Stromal cell of bone marrow (primary cell): ENCODE data around the gene DIPK1A.

Experiments used
- DNase-seq: peaks from one replicate; pipeline ENCODE4 v3.0.0-alpha.2; 2012; ENCODE audit warnings: low read depth

DIPK1A gene

DNA sequence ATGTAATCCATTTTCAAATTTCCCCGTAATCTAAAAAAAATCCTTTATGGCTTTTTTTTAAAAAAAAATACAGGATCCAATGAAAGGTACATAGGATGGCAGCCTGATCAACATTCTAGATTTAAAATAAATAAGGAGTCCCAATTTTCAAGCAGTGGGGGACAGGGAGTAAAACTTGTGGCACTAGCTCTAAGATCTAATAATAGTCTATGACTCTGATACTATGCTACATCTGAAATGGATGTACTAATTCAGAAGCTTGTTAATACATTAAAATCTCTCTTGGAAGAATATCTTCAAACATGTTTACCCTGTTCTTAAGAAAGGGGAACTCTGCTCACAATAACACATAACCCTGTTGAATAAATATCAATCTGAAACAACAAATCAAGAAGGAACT lies 8.5 kb downstream of the DIPK1A start:
- no peak for DNase-seq

DNA sequence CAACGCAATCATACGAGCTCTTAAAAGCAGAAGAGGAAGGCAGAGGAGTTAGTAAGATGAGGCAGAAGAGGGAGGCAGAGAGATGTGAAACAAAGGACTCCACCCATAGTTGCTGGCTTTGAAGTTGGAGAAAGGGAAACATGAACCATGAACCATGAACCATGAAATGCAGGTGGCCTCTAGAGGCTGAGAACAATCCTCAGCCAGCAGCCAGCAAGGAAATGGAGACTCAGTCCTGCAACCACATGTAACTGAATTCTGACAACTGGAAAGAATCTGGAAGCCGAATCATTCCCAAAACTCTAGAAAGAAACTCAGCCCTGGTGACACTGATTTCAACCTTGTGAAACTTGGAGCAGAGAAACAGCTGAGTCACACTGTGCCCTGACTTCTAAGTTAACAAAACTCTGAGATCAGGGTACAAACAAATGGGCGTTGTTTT lies 10.1 kb downstream of the DIPK1A start:
- DNase-seq, result peak; percentile 74

DNA sequence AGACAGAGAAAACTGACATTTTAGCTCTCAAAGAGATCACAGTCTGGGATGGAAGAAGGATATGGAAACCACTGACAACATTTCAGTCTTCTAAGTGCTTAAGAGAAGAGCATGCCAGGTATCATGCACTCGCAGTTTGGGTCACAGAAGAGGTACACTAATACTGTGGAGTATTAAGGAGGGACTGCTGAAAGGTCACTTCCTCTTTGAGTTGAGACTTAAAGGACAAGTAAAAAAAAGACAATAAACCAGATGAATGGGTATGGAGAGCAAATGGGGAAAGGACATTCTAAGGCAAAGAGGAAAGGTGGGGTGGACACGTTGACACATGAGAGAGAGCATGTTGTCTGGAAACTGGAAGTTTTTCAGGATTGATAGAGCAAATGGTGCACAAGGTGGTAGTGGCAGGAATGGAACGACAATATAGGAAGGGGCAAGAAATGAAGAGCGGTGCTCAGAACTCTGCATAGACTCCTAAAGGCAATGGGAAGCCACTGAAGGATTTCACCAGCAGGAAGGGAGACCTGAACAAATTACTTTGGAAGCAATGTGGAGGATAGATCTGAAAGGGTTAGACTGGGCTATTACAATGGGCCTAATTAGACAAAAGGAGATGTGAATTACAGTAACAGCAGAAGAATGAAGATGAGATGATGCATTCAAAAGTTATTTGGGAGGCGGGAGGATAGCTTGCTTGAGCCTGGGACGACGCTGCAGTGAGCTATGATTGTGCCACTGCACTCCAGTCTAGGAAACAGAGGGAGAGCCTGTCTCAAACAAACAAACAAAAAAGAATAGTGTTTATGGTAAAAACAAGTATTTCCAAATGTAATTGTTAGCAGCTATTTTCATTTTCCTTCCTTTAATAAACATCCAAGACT lies 11.1 kb downstream of the DIPK1A start:
- no peak for DNase-seq

DNA sequence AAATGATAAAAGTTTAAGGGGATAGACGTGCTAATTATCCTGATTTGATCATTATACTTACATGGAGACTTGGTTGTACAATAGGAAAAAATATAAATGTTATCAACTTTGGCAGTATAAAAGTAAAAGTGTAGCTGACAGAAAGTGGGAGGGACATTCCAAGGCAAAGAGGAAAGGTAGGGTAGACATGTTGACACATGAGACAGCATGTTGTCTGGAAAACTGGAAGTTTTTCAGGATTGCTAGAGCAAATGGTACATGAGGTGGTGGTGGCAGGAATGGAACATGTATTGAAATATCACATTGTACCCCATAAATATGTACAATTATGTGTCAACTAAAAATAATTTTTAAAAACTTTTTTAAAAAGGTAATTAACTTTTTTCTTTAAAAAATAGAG lies 13.2 kb downstream of the DIPK1A start:
- no peak for DNase-seq

DNA sequence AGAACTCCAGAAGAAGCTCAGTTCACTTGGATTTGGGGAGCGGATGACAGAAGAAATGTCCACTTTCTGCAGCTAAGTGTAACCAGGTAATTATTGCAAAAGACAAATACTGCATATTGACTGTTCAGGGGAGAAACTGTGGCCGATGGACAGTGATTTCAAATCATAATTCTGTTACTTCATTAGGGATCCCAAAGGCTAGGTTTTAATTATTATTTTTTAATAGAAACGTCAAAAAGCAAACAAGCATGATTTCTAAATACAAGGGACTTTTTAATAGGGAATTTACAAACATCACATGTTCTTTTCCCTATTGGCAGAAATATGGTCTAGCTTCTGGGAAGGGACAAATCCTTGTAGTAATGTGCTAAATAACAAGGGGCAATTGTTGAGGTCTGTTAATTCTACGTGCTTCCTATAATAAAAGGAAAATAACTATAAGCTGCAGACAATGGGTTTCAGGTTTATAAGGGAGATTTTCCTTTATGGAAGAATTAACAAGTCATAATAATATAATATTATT lies 15.5 kb downstream of the DIPK1A start:
- DNase-seq, result no peak

DNA sequence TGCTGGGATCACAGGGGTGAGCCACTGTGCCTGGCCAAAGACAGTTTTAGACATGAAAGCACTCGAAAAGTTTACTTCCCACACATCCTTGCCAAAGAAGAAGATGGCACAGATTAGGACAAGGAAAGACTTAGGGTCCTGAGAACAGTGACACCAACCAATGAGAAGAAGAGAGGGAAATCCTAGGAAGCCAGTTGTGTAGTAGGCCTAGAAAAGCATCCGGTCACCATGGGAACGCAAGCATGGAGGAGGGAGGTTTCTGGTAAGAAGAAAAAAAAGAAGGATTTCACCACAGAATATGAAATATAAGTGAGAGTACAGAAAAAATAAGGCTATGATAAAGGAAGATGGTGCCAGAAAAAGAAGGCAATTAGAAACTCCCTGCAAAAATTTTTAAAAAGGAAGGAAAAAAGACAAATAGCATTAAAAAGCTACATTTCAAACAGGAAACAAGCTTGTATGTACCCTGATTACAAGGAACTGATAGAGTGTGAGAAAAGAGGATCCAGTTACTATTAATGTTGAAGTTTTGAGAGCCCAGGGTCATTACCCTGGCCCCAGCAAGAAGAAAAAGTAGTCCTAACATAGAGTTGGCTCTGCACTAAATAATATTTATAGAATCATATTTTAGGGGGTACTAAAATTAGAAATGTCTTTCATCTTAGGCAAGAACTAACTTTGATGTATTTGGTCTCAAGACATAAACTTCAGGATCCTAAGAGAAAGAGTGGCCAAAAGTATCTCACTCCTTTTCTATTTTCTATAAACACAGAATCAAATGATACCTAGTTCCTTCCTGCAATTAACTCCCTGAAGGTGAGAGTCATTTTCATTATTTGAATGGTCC lies 16.1 kb downstream of the DIPK1A start:
- DNase-seq, result no peak

DNA sequence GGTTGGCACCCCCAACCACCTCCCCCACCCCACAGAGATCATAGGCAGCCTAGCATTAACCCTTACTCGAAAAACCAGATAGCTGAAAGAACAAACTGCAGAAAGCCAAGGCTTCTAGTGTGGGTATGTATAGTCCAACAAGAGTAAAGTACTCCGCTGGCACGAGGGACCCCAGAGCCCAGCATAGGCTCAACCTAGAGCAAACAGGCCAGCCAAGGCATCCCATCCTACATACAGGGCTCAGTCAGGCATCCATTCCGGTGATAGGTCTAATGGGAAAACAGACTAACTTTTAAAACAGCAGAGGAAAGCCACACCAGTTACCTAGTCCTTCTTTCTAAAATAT lies 17.8 kb downstream of the DIPK1A start:
- no peak for DNase-seq

DNA sequence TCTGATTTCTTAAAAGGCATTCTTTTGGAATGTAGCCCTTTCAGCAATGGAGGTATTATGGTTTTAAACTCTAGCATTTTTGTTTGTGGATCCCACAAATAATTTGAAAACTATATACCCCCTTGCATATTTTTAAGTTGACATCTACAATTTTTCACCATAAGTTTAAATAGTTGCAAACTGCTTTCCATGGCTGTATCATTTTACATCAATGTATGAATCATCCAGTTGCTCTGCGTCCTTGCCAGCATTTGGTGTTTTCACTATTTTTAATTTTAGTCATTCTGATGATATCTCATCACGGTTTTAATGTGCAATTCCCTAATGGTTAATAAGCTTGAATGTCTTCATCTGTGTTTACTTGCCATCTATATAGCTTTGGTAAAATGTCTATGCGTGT lies 20.7 kb downstream of the DIPK1A start:
- DNase-seq, result peak; percentile 31

DNA sequence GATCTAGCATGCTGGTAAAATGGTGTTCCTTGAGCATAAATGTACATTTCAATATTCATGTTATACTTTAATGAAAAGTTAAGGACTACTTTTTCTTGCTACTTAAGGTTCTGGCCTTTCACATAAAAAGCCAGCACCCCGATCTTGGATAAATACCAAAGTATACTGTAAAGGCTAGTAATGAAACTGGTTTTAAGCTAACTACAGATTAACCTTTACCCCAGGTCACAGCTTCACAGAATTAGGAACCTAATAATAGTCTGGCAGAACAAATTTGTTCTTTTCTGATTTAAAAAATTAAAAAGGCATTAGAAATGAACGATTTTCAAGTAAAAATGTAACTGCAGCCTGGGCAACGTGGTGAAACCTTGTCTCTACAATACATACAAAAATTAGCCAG lies 23.5 kb downstream of the DIPK1A start:
- no peak for DNase-seq

DNA sequence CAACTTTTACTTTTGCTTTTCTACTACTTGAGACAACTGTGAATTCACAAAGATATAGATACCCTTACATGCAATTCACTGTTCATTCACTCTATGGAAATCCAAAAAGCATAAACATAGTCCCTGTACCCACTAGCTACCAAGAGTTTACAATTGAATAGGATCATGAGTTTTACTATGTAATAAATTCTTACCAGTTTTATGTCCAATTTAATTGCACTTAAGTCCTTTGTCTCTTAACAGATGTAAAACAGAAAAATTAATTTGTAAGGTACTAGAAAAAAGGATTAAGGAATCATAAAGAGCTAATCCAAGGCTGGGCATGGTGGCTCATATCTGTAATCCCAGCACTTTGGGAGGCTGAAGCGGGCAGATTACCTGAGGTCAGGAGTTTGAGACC lies 24.4 kb downstream of the DIPK1A start:
- DNase-seq, result no peak

DNA sequence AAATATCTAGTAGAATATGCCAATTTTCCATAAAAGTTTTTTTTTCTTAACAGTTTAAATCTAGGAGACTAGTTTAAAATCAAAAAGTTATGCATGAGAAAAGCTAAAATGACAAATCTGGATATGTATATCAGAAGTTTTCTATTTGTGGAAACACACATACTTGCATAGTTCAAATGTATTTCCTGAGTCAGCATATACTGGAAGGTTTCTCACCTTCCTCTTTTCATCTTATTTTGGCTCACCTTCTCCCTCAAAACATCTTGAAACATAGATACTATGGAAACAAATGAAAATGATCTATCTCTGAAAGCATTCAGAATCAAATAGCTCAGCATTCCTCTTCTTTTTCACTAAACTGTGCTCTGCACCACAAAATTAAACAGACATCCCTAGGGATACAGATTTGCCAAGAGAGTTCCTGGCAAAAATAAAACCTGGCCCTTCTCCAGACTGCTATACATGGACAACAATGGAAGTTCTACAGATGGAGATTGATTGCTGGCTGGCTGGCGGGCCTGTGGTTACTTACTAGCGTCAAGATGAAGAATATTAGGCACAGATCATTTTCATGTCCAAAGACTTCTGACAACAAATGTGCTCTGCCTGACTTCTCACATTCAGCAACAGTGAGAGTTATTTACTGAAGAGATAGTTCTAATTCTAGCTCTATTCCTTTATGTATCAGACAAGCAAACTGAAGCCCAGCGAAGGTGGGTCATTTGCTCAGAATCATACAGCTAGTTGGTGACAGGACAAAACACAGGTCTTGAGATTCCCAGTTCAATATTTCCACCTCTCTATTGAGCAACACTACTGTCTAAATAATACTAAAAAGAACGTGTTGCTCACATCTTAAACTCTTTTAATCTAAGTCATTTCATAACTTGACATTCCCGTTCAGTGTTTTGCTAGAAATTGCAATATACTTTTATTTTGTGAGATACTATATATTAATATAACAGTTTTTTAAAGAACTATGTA lies 26.6 kb downstream of the DIPK1A start:
- DNase-seq, result peak; percentile 90

DNA sequence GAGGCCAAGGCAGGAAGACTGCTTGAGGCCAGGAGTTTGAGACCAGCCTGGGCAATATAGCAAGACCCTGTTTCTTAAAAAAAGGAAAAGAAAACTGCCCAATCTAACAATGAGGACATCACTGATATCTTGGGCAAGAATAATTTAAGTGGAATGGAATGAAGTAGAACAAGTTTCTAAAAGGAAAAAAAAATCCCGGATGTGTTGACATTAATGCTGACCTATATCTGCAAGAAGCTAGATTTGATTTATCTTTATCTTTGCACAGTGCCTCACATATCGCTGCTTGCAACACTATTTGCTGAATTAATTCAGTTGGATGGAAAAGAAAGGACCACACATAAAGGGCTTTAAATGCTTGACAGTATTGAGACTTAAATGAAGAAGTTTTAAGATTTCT lies 27.8 kb downstream of the DIPK1A start:
- DNase-seq, result no peak

DNA sequence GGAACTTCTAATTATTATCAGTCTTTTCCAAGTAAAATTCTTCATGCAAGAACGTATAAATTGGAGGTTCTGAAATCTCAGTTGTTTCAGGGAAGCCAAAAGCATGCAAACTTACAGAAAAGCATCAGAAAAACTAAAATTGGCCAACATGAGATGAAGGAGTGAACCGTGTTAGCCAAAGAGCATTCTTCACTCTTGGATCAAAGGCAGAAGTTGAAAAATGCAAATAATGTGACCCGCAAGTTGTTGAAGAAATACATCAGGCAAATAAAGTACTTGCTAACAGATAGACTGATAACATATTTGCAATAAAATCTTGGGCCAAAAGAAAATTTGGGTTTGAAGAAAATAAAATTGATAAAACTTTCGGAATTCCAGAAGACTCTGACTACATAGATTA lies 29.6 kb downstream of the DIPK1A start:
- DNase-seq, result no peak

DNA sequence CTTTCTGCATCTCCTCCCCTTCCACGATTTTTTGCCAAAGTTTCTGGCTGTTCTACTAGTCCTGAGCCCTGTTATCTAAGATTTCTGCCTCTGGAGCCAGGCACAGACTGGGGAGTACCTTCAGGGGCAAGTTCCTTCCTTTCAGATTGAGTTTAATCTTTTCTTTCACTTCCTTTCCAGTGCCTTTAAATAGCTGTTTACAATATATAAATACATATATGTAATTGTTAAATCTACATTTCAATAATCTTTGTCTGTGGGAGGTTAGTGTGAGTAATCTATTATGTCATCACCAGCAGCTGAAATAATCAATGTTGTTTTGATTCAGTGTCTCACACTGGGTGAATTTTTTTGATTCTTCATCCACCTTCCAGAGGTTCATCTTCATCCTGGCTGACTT lies 31.8 kb downstream of the DIPK1A start:
- no peak for DNase-seq

DNA sequence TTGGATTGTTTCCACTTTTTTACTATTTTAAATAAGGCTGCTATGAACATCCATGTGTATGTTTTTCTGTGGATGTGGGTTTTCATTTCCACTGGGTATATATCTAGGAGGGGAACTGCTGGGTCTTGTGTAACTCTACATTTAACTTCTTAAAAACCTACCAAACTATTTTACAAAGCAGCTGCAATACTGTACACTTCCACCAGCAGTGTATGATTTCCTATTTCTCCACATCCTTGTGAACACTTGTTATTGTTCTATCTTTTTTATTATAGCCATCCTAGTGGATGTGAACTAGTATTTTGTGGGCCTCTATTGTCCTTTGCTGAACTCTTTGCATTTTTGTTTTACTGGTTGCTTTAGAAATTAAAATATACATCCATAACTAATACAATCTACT lies 33.4 kb downstream of the DIPK1A start:
- DNase-seq, result no peak

DNA sequence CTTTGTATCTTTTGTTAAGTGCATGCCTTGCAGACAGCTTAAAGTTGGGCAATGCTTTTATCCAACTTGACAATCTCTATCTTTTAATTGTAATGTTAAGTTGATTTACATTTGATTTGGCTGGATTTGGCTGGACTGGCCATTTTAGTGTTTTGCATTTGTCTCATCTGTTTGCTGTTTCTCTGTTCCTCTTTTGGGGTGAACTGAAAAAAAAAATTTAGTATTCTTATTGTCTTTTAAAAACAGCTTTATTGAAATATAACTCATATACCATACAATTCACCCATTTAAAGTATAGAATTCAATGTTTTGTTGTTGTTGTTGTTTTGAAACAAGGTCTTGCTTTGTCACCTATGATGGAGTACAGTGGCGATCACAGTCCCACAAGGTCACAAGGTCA lies 34.4 kb downstream of the DIPK1A start:
- no peak for DNase-seq

DNA sequence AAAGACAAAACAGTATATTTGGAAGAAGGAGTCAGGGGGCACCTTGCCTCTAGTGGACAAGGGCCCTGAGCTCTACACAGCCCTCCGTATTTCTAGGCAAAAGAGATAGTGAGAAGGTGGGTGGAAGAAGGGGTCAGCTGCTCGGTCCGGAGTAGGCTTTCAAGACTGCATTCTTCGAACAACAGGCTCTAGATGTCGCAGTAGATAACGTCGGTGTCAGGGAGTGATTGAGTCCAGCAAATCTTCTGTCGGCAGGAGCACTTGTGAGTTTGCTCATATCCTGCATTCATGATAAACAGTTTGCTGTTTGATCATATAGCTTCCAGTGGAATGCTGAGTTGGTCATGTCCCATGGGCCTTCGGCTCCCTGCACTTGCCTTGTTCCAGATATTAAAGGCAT lies 36.8 kb downstream of the DIPK1A start:
- DNase-seq, result no peak

DNA sequence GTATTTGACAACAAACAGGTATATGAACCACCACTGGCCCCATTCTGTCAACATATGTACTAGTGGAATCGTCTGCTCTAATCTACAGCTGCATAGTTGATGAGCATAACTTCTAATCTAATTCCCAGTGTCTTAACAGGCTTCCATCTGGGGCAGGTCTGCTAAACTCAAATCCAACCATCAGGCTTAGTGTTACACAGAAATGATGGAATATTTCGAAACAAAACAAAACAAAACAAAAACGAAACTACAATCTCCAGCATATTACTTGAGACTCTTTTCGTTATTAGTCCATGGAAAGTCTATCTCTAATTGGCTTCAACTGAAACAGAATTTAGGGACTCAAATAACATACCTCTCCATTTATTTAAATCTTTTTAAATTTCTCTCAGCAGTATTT lies 37.6 kb downstream of the DIPK1A start:
- DNase-seq, result no peak

DNA sequence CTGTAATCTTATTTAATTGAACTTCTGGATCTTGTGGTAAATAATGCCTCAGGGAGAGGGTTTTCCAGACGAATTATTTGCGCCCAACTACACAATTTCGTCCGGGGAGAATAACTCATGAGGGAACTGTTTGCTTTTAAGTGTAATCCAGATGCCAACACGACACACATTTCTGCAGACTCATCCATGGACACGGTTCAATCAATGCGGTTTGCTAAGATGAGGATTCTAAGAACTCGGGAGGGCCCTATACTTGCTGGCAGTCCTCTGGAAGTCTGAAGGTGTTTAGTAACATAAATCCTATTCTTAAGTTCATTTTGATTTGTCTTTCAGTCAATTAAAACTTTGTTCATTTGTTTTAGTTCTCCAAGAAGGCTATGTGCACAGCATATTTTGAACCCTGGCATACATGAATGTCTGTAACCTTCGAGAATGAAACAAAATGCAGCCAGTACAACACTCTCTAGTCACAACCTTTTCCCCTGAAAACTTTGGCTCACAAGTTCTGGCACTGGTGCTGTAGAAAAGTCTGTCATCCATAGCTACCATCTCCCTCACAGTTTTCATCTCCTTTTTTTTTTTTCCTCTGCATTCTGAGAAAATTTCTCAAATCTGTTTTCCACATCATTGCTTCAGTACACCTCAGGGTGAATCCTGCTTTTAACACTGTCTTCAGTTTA lies 38.8 kb downstream of the DIPK1A start:
- DNase-seq, result peak; percentile 64

DNA sequence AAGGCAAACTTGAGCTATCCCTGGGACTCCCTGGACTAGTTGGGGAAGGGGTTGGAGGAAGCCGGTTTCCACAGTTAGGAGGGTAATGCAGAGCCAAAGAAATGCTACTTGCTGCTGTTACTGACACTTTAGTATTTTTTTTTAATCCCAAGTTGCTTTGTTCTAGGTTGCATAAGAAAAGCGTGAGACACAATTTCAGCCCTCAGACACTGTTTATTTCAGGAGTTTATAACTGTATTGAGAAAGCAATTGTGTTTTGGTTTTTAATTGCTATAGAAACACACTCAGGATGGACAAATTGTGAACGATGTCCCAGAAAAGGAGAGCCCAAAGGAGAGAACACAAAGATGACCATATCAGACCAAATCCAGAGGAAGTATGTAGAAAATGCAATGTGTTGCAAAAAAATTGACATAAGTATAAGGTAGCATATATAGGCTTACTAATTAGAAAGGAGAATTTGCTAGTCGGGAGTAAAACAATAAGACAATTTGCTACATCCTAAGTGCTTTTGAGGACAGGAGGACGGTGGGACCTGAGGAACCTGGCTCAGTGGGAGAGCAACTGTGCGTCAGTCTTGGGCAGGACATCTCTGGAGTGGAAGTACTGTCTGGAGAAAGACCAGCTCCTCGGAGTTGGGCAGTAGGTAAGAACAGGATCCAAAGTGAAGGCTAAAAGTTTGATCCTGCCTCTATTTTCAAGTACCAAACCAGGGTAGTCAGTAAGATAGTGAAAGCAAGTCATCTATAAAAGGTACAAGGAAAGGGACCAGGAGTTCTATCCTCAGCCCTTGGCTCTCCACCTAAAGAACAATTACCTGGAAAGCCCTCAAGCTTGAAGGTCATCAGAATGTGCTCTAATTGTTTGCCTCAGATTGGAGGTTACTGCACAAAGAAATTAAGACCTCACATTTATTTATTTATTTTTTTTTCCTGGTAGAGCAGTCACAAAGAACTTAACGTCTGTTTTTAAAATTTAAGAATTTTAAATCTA lies 39.9 kb downstream of the DIPK1A start:
- no peak for DNase-seq
